SU-DHL-6 (cell line): ENCODE results near the gene LPAR1.
"Not testable (repeated sequence)": the region's sequence is repeated elsewhere in the genome, so short reads cannot be mapped to it uniquely, and the experiment has no call there.

Source experiments
- H2AFZ ChIP-seq: fragments of 200-600 bp; sonication (generic); 2 replicates; pipeline ENCODE4 v1.6.1; 2014; ENCODE audit warnings: low read depth, mild to moderate bottlenecking, moderate library complexity, mixed read lengths, antibody characterized with exemption, low read length; ENCODE audit not compliant: severe bottlenecking
- H3F3A ChIP-seq: fragments of 200-600 bp; shearing (Covaris generic); 2 replicates; pipeline ENCODE4 v1.6.0; 2016; ENCODE audit warnings: antibody characterized with exemption, mild to moderate bottlenecking; ENCODE audit not compliant: insufficient read depth
- H3K27ac ChIP-seq: fragments of 200-600 bp; sonication (generic); 2 replicates; pipeline ENCODE4 v1.5.1; 2016; ENCODE audit warnings: low read depth, mild to moderate bottlenecking, low read length, moderate library complexity, mixed read lengths
- H3K27me3 ChIP-seq: fragments of 200-600 bp; sonication (generic), shearing (Covaris generic); 2 replicates; pipeline ENCODE4 v1.6.0; 2014; ENCODE audit warnings: mild to moderate bottlenecking, low read length
- H3K36me3 ChIP-seq: fragments of 200-600 bp; sonication (generic); 2 replicates; pipeline ENCODE4 v1.6.1; 2014; ENCODE audit warnings: mild to moderate bottlenecking, low read length, mixed read lengths
- H3K4me2 ChIP-seq: fragments of 300-600, 200-600 bp; shearing (Covaris generic), sonication (generic); 2 replicates; pipeline ENCODE4 v1.6.0; 2014; ENCODE audit warnings: low read length, low read depth, mild to moderate bottlenecking; ENCODE audit not compliant: poor library complexity, severe bottlenecking
- H3K4me3 ChIP-seq: fragments of 200-600 bp; sonication (generic); 2 replicates; pipeline ENCODE4 v1.5.1; 2014; ENCODE audit warnings: antibody characterized with exemption, low read length, mild to moderate bottlenecking, mixed read lengths; ENCODE audit not compliant: insufficient read depth, poor library complexity, severe bottlenecking
- H3K79me2 ChIP-seq: fragments of 200-600 bp; sonication (generic); 2 replicates; pipeline ENCODE4 v1.6.1; 2014; ENCODE audit warnings: mild to moderate bottlenecking, low read length, moderate library complexity; ENCODE audit not compliant: insufficient read depth
- H3K9ac ChIP-seq: fragments of 200-600 bp; sonication (generic); 2 replicates; pipeline ENCODE4 v1.7.0; 2014; ENCODE audit warnings: mild to moderate bottlenecking, low read length
- H3K9me2 ChIP-seq: fragments of 200-600 bp; sonication (generic); replicated peaks from 2 replicates; pipeline ENCODE4 v1.6.1; 2014; ENCODE audit warnings: low read length; ENCODE audit not compliant: insufficient read depth
- H3K9me3 ChIP-seq: fragments of 200-600 bp; sonication (generic); 2 replicates; pipeline ENCODE4 v1.6.1; 2014; ENCODE audit warnings: low read length, mixed read lengths; ENCODE audit not compliant: insufficient read depth
- H4K20me1 ChIP-seq: fragments of 200-600 bp; sonication (generic); 2 replicates; pipeline ENCODE4 v1.6.1; 2014; ENCODE audit warnings: low read depth, mild to moderate bottlenecking, antibody characterized with exemption, low read length, moderate library complexity, mixed read lengths
- CTCF ChIP-seq: fragments of 200-600 bp; sonication (generic); IDR thresholded peaks from one replicate; pipeline ENCODE4 v1.5.1; 2017; ENCODE audit warnings: antibody characterized with exemption, mild to moderate bottlenecking, low read length, moderate library complexity; ENCODE audit not compliant: insufficient read depth, poor library complexity, severe bottlenecking
- EZH2phosphoT487 ChIP-seq: fragments of 200-600 bp; sonication (generic), shearing (Covaris generic); conservative IDR thresholded peaks from 2 replicates; pipeline ENCODE4 v1.6.1; 2018; ENCODE audit warnings: mild to moderate bottlenecking, antibody characterized with exemption, low read length, moderate library complexity, mixed read lengths

Gene LPAR1

GRCh38 chr9:111056538-111056937 lies 18.3 kb upstream of the LPAR1 start:
- Histone ChIP-seq H3K27ac (no peak overlapping the region), H3K27me3 (no peaks in the 10 kb centered on the region), H3K4me2 (no peak overlapping the region), H3K4me3 (no peak overlapping the region), H3K36me3 (no peaks in the 10 kb centered on the region), H3K9me2 (no peaks in the 10 kb centered on the region), H3F3A (no peaks in the 10 kb centered on the region), H3K9ac (no peak overlapping the region), H4K20me1 (no peaks in the 10 kb centered on the region), H2AFZ (no peak overlapping the region), H3K9me3 (no peaks in the 10 kb centered on the region), H3K79me2 (no peaks in the 10 kb centered on the region)
- TF ChIP-seq CTCF = no peak
- TF ChIP-seq EZH2phosphoT487 = no peak

- H3K9ac ChIP-seq = no peak overlapping the region
- no peaks in the 10 kb centered on the region for H3K9me3 ChIP-seq
- TF ChIP-seq CTCF = no peak
- no peak for TF ChIP-seq EZH2phosphoT487
- H3K9me2 ChIP-seq = no peaks in the 10 kb centered on the region
- no peak overlapping the region for H2AFZ ChIP-seq
- no peak overlapping the region for H3K4me3 ChIP-seq
- H3K36me3 ChIP-seq = no peaks in the 10 kb centered on the region
- no peaks in the 10 kb centered on the region for H3F3A ChIP-seq
- H3K27ac ChIP-seq = no peak overlapping the region
- H3K27me3 ChIP-seq = no peaks in the 10 kb centered on the region
- no peaks in the 10 kb centered on the region for H4K20me1 ChIP-seq
- no peak overlapping the region for H3K4me2 ChIP-seq
- no peaks in the 10 kb centered on the region for H3K79me2 ChIP-seq
Observed at GRCh38 chr9:111052791-111053190, 14.5 kb upstream of the LPAR1 start.

GRCh38 chr9:111051400-111051799 lies 13.1 kb upstream of the LPAR1 start:
- H3K79me2 ChIP-seq = no peaks in the 10 kb centered on the region
- no peak for TF ChIP-seq CTCF
- TF ChIP-seq EZH2phosphoT487 = no peak
- no peak overlapping the region for H3K9ac ChIP-seq
- no peak overlapping the region for H3K27ac ChIP-seq
- no peaks in the 10 kb centered on the region for H3K9me2 ChIP-seq
- H3K9me3 ChIP-seq = no peaks in the 10 kb centered on the region
- H3K36me3 ChIP-seq = no peaks in the 10 kb centered on the region
- no peak overlapping the region for H2AFZ ChIP-seq
- no peak overlapping the region for H3K4me2 ChIP-seq
- no peak overlapping the region for H3K4me3 ChIP-seq
- H4K20me1 ChIP-seq = no peaks in the 10 kb centered on the region
- no peaks in the 10 kb centered on the region for H3K27me3 ChIP-seq
- H3F3A ChIP-seq = no peaks in the 10 kb centered on the region

GRCh38 chr9:111050819-111051218 lies 12.5 kb upstream of the LPAR1 start:
- Histone ChIP-seq H3K36me3 (no peaks in the 10 kb centered on the region), H3F3A (no peaks in the 10 kb centered on the region), H3K9me3 (no peaks in the 10 kb centered on the region), H3K79me2 (no peaks in the 10 kb centered on the region), H3K27ac (no peak overlapping the region), H3K27me3 (no peaks in the 10 kb centered on the region), H3K4me2 (no peak overlapping the region), H4K20me1 (no peaks in the 10 kb centered on the region), H3K9me2 (no peaks in the 10 kb centered on the region), H2AFZ (no peak overlapping the region), H3K9ac (no peak overlapping the region), H3K4me3 (no peak overlapping the region)
- TF ChIP-seq EZH2phosphoT487 = no peak
- no peak for TF ChIP-seq CTCF

- H3K79me2 ChIP-seq, H3K9me2 ChIP-seq, H3F3A ChIP-seq, H3K4me3 ChIP-seq, H3K36me3 ChIP-seq, H2AFZ ChIP-seq, H4K20me1 ChIP-seq, H3K9me3 ChIP-seq, H3K4me2 ChIP-seq, H3K27ac ChIP-seq, H3K27me3 ChIP-seq, H3K9ac ChIP-seq: not testable (repeated sequence)
Observed at GRCh38 chr9:111047287-111047686, 9.0 kb upstream of the LPAR1 start.
